Measurements from ENCODE around the gene SESN3. TPM values are rescaled to one million over a fixed set of nuclear protein-coding genes. Genes with fewer than 3 reads are reported as not detected.

SESN3 gene
- total RNA-seq, 3 donors from 2014 or later, result 28.2 to 98.1 (median 39.7) TPM

DNA sequence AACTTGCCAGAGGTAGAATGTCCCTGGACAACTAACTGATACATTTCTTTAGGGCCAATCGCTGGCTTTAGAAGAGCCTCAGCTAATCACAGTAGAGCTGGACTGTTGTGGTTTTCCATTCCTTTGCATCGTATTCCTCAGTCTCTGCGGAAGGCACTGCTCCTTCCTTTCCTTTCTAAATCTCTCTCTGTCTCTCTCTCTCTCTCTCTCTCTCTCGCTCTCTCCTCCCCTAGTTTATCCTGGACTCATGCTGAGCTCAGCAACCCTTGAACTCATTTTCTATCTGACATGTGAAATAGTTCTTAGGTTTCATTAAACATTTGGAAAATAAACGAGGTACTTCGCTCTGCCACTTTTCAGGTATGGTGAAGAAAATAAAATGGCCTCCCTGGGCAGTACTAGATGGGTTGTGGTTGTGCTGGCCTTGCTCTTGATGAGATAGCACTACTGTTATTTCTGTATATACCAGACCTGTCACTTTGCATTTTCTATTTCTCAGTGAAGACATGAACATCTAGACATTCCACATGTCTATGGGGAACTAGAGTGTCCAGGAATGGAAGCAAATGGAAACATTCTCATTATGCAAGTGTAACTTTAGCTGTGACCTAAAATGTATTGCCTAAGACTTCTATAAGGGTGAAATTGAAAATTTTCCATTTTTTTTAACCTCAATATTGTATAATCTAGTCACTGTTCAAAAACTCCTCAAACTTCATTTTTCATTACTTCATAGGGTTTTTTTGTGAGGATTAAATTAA lies 12.0 kb upstream of the SESN3 start:
- Histone ChIP-seq H3K4me3 (no peak overlapping the region), H3K27ac (no peak overlapping the region), H3K27me3 (no peaks in the 10 kb centered on the region), H3K4me1 (no peaks in the 10 kb centered on the region), H3K9me3 (no peaks in the 10 kb centered on the region), H3K36me3 (no peaks in the 10 kb centered on the region)
- no peak for DNase-seq (ENCODE audit: low spot score in 2 of 2)
- intact Hi-C loops (cut with DNase I; ENCODE audit: low total_unique reads), result no loop called here
- TF ChIP-seq POLR2AphosphoS5 (IDR thresholded peaks at IDR 0.05), result no peak
- TF ChIP-seq POLR2A (IDR thresholded peaks at IDR 0.05), result no peak
- TF ChIP-seq CTCF (IDR thresholded peaks at IDR 0.05), result no peak

GRCh38 chr11:95242091-95242844 lies 11.3 kb upstream of the SESN3 start:
- Histone ChIP-seq H3K4me3 (peak overlapping the region in 2 of 3 donors; percentile 13 to 30), H3K4me1 (no peaks in the 10 kb centered on the region), H3K9me3 (no peaks in the 10 kb centered on the region), H3K36me3 (no peaks in the 10 kb centered on the region), H3K27me3 (no peaks in the 10 kb centered on the region), H3K27ac (peak overlapping the region; percentile 27 to 33)
- intact Hi-C loops (cut with DNase I; ENCODE audit: low total_unique reads), result no loop called here
- DNase-seq (ENCODE audit: low spot score in 2 of 2), result no peak
- TF ChIP-seq POLR2AphosphoS5 (IDR thresholded peaks at IDR 0.05), result no peak
- no peak for TF ChIP-seq CTCF (IDR thresholded peaks at IDR 0.05)
- TF ChIP-seq POLR2A (IDR thresholded peaks at IDR 0.05), result no peak

GRCh38 chr11:95241681-95242081 lies 10.7 kb upstream of the SESN3 start:
- H3K4me3 ChIP-seq, result peak overlapping the region in 2 of 3 donors; percentile 13 to 30
- H3K27me3 ChIP-seq, result no peaks in the 10 kb centered on the region
- H3K27ac ChIP-seq, result peak overlapping the region; percentile 27 to 33
- no peaks in the 10 kb centered on the region for H3K9me3 ChIP-seq
- no peak for TF ChIP-seq POLR2AphosphoS5 (IDR thresholded peaks at IDR 0.05)
- no peak for TF ChIP-seq POLR2A (IDR thresholded peaks at IDR 0.05)
- no peak for TF ChIP-seq CTCF (IDR thresholded peaks at IDR 0.05)
- no peaks in the 10 kb centered on the region for H3K4me1 ChIP-seq
- no peak for DNase-seq (ENCODE audit: low spot score in 2 of 2)
- intact Hi-C loops (cut with DNase I; ENCODE audit: low total_unique reads), result no loop called here
- no peaks in the 10 kb centered on the region for H3K36me3 ChIP-seq

GRCh38 chr11:95239871-95240649 lies 9.1 kb upstream of the SESN3 start:
- no peak overlapping the region for H3K27ac ChIP-seq
- DNase-seq (ENCODE audit: low spot score in 2 of 2), result no peak
- no peaks in the 10 kb centered on the region for H3K36me3 ChIP-seq
- no peak overlapping the region for H3K4me3 ChIP-seq
- no peaks in the 10 kb centered on the region for H3K27me3 ChIP-seq
- TF ChIP-seq POLR2AphosphoS5 (IDR thresholded peaks at IDR 0.05) (no peak), CTCF (IDR thresholded peaks at IDR 0.05) (no peak), POLR2A (IDR thresholded peaks at IDR 0.05) (no peak)
- intact Hi-C loops (cut with DNase I; ENCODE audit: low total_unique reads), result no loop called here
- H3K4me1 ChIP-seq, result no peaks in the 10 kb centered on the region
- H3K9me3 ChIP-seq, result no peaks in the 10 kb centered on the region
